GM23338 (cell line): ENCODE results near the gene ABCC5. TPM values are rescaled to one million over a fixed set of nuclear protein-coding genes. Genes with fewer than 3 reads are reported as not detected.

Experiments used
- ATAC-seq: fragments of 200-7000 bp; cut with Tn5 transposase; 3 replicates; pipeline ENCODE4 v1.9.1; 2020
- DNase-seq: peaks from one replicate; pipeline ENCODE4 v3.0.0-alpha.2; 2015; ENCODE audit warnings: low spot score
- H2AFZ ChIP-seq: fragments of 200-600 bp; sonication (generic); 2 replicates; pipeline ENCODE4 v1.8.0; 2016; ENCODE audit warnings: antibody characterized with exemption, mild to moderate bottlenecking, moderate library complexity
- H3F3A ChIP-seq: fragments of 200-600 bp; sonication (generic); replicated peaks from 2 replicates; pipeline ENCODE4 v1.8.0; 2017; ENCODE audit warnings: antibody characterized with exemption, mixed run types, low read depth
- H3K27ac ChIP-seq: fragments of 200-600 bp; sonication (generic); 2 replicates; pipeline ENCODE4 v1.6.1; 2016; ENCODE audit warnings: low read depth
- H3K27me3 ChIP-seq: fragments of 200-600 bp; sonication (generic); 2 replicates; pipeline ENCODE4 v1.8.0; 2016; ENCODE audit warnings: mild to moderate bottlenecking, mixed run types, moderate library complexity; ENCODE audit not compliant: insufficient read depth
- H3K36me3 ChIP-seq: fragments of 200-600 bp; sonication (generic); 2 replicates; pipeline ENCODE4 v1.8.0; 2016; ENCODE audit warnings: mild to moderate bottlenecking; ENCODE audit not compliant: insufficient read depth
- H3K4me1 ChIP-seq: fragments of 200-600 bp; sonication (generic); 2 replicates; pipeline ENCODE4 v1.8.0; 2016; ENCODE audit warnings: mild to moderate bottlenecking, moderate library complexity; ENCODE audit not compliant: insufficient read depth
- H3K4me2 ChIP-seq: fragments of 200-600 bp; sonication (generic); 2 replicates; pipeline ENCODE4 v1.7.1; 2017; ENCODE audit warnings: mixed run types
- H3K4me3 ChIP-seq: fragments of 200-600 bp; sonication (generic); 2 replicates; pipeline ENCODE4 v1.6.1; 2016; ENCODE audit warnings: mixed run types
- H3K79me2 ChIP-seq: fragments of 200-600 bp; sonication (generic); replicated peaks from 2 replicates; pipeline ENCODE4 v1.8.0; 2017; ENCODE audit warnings: mild to moderate bottlenecking; ENCODE audit not compliant: insufficient read depth
- H3K9me2 ChIP-seq: fragments of 200-600 bp; sonication (generic); 2 replicates; pipeline ENCODE4 v1.8.0; 2017; ENCODE audit not compliant: insufficient read depth
- H4K20me1 ChIP-seq: fragments of 200-600 bp; sonication (generic); replicated peaks from 2 replicates; pipeline ENCODE4 v1.8.0; 2017; ENCODE audit warnings: mild to moderate bottlenecking; ENCODE audit not compliant: insufficient read depth
- H3K27ac Mint-ChIP-seq: 2 replicates; pipeline ENCODE4 v1.8.0; 2020; ENCODE audit warnings: inconsistent platforms, mild to moderate bottlenecking, moderate library complexity, mixed read lengths
- H3K27me3 Mint-ChIP-seq: 3 replicates; pipeline ENCODE4 v1.8.0; 2022; ENCODE audit warnings: low read depth, mild to moderate bottlenecking, moderate library complexity, mixed read lengths, inconsistent platforms; ENCODE audit not compliant: insufficient read depth, poor library complexity
- H3K36me3 Mint-ChIP-seq: 3 replicates; pipeline ENCODE4 v1.8.0; 2021; ENCODE audit warnings: low read depth, mild to moderate bottlenecking, inconsistent platforms, moderate library complexity, mixed read lengths
- H3K4me1 Mint-ChIP-seq: 3 replicates; pipeline ENCODE4 v1.8.0; 2020; ENCODE audit warnings: mild to moderate bottlenecking, inconsistent platforms, mixed read lengths
- H3K4me3 Mint-ChIP-seq: 3 replicates; pipeline ENCODE4 v1.8.0; 2021; ENCODE audit warnings: moderate library complexity, mild to moderate bottlenecking, inconsistent platforms, mixed read lengths
- H3K9me3 Mint-ChIP-seq: 3 replicates; pipeline ENCODE4 v1.8.0; 2020; ENCODE audit warnings: moderate library complexity, mild to moderate bottlenecking, inconsistent platforms, mixed read lengths
- CREB1 ChIP-seq: fragments of 250-450 bp; sonication (Bioruptor Pico); IDR thresholded peaks from 2 replicates; pipeline ENCODE4 v1.5.0; 2020; ENCODE audit warnings: low read depth, mild to moderate bottlenecking, moderate library complexity
- ETS1 ChIP-seq: IDR thresholded peaks from 2 replicates; pipeline ENCODE4 v1.6.1; 2016; ENCODE audit warnings: antibody characterized with exemption
- EZH2 ChIP-seq: fragments of 200-600 bp; sonication (generic); IDR thresholded peaks from one replicate; pipeline ENCODE4 v1.8.0; 2017; ENCODE audit warnings: antibody characterized with exemption, mild to moderate bottlenecking, low read depth; ENCODE audit not compliant: unreplicated experiment
- EZH2phosphoT487 ChIP-seq: fragments of 200-600 bp; sonication (generic); IDR thresholded peaks from one replicate; pipeline ENCODE4 v1.8.1; 2018; ENCODE audit warnings: antibody characterized with exemption; ENCODE audit not compliant: unreplicated experiment
- JUNB ChIP-seq: IDR thresholded peaks from one replicate; pipeline ENCODE4 v1.6.1; 2016; ENCODE audit warnings: antibody characterized with exemption; ENCODE audit not compliant: unreplicated experiment
- NANOG ChIP-seq: IDR thresholded peaks from 2 replicates; pipeline ENCODE4 v1.6.1; 2016; ENCODE audit warnings: antibody characterized with exemption, borderline replicate concordance
- REST ChIP-seq: IDR thresholded peaks from one replicate; pipeline ENCODE4 v1.6.1; 2018; ENCODE audit warnings: antibody characterized with exemption; ENCODE audit not compliant: unreplicated experiment
- STAT1 ChIP-seq: IDR thresholded peaks from one replicate; pipeline ENCODE4 v1.6.1; 2016; ENCODE audit warnings: antibody characterized with exemption; ENCODE audit not compliant: unreplicated experiment
- ZNF114 ChIP-seq: fragments of 250-450 bp; sonication (Bioruptor Pico); IDR thresholded peaks from 2 replicates; pipeline ENCODE4 v1.5.0; 2020; ENCODE audit warnings: mild to moderate bottlenecking, moderate library complexity
- ZNF331 ChIP-seq: fragments of 250-450 bp; sonication (Bioruptor Pico); IDR thresholded peaks from 2 replicates; pipeline ENCODE4 v1.5.0; 2020; ENCODE audit warnings: low read depth, mild to moderate bottlenecking, moderate library complexity
- ZNF462 ChIP-seq: fragments of 250-450 bp; sonication (Bioruptor Pico); IDR thresholded peaks from 2 replicates; pipeline ENCODE4 v1.5.0; 2020; ENCODE audit warnings: mild to moderate bottlenecking, moderate library complexity
- polyA plus RNA-seq: library from polyadenylated mRNA; unstranded; fragments of >200 nt; fragmentation: Nextera tagmentation; extraction: Ambion mirVana; gene quantifications from 2 replicates; pipeline ENCODE4 v1.2.1, GENCODE V29; 2016
- total RNA-seq: library from RNA; depleted of rRNA; stranded (reverse); fragments of >200 nt; shearing (Covaris generic); gene quantifications from 2 replicates; pipeline ENCODE4 v1.2.3, GENCODE V29; 2014

Gene ABCC5
- total and polyA plus RNA-seq, 2 experiments from 2014 or later: 14.0 to 39.9 TPM

- Mint-ChIP-seq H3K27ac (peak overlapping the region; percentile 60), H3K27me3 (peaks cover 3% of the 10 kb centered on the region), H3K36me3 (peaks cover 35% of the 10 kb centered on the region), H3K4me3 (no peak overlapping the region), H3K9me3 (no peaks in the 10 kb centered on the region; the same call in 2 of the 3 replicates), H3K4me1 (peaks cover 25% of the 10 kb centered on the region)
- Histone ChIP-seq H4K20me1 (no peaks in the 10 kb centered on the region; the same call in 1 of the 2 replicates), H3F3A (peaks cover 27% of the 10 kb centered on the region), H3K4me2 (no peak overlapping the region), H2AFZ (no peak overlapping the region), H3K9me2 (no peaks in the 10 kb centered on the region), H3K36me3 (peaks cover 7% of the 10 kb centered on the region; the same call in 1 of the 2 replicates), H3K27ac (no peak overlapping the region), H3K79me2 (no peaks in the 10 kb centered on the region), H3K27me3 (no peaks in the 10 kb centered on the region), H3K4me3 (no peak overlapping the region), H3K4me1 (peaks cover 11% of the 10 kb centered on the region)
- DNase-seq (no peak), ATAC-seq (no peak)
- TF ChIP-seq CREB1 (CRISPR knock-in tag) (no peak), REST (no peak), JUNB (no peak), NANOG (no peak), STAT1 (no peak), ZNF114 (no peak), EZH2phosphoT487 (no peak), EZH2 (no peak), ZNF462 (CRISPR knock-in tag) (no peak), ZNF331 (CRISPR knock-in tag) (no peak), ETS1 (no peak)
Observed at GRCh38 chr3:183953471-183954070, 64.1 kb downstream of the ABCC5 start.
